Measurements from ENCODE around the gene CSMD2.

The CSMD2 gene

DNA sequence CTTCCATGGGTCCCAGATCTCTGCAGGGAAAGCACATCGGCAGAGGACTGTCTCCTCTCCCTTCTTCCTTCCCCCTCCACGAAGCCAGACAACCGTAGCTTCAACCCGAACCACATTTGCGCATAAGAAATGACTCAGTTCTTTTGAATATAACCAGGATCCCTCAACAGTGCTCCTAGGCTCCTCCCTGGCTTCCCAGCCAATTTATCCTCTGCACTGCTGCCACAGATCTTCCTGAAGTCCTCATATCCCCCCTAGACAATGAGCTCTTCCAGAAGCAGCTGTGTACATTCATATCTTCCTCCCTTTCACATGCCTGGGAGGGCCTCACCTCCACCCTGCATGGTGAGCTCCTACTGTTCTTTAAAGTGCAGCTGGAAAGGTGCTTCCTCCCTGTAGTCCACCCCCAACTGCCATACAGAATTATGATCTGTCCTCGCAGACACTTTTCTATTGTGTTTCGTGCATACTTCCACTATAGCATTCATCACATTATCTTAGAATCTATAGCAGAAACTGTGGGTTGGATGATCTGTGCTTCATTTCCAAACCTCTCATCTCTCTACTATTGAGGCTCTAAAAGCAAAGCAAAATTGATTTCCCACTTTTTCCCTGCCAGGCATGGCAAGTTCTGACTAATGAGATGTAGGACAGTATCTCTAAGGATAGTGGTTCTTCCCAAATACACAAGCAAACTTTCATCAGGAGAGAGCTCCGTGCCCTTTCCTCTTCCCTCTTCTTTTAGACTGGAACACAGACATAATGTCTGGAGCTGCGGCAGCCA is 480.4 kb downstream of the CSMD2 start:
- DNase-seq (ENCODE audit: low read depth in 2 of 2): no peak

DNA sequence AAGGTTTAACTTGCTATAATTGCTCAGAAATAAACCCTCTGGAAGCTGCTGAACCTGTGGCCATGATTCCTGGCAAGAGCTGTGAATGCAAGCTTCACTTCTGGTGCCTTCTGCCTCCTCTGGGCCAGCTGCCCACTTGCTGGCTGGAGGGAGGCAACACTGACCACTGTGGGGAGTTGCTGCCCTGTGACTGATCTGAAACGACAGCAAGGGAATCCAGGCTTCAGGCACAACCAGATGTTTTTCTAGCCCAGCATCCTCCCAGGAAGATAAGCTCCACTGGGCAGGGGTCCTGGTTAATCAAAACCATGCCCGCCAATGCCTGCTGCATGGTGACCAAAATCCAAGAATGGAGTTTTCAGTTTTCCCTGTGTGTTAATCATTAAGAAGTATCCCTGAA is 481.1 kb downstream of the CSMD2 start:
- DNase-seq (ENCODE audit: low read depth in 2 of 2): no peak

DNA sequence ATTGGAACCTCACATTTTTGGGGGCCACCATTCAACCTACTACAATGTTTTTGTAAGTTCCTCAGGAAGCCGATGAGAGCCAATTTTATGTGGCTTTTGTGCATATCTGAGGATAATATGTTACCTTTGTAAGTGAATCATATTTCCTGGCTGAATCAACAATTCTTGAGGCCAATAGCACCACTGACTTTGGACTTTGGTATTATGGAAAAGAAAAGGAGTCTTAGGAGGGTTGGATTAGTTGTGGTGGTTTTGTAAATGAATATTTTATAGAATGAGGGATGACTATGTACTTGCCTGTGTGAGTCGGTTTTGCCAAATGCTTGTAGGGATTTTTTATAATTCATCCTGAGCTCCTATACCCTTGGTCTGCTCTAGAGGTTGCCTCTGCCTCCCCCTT is 482.7 kb downstream of the CSMD2 start:
- no peak for DNase-seq (ENCODE audit: low read depth in 2 of 2)

DNA sequence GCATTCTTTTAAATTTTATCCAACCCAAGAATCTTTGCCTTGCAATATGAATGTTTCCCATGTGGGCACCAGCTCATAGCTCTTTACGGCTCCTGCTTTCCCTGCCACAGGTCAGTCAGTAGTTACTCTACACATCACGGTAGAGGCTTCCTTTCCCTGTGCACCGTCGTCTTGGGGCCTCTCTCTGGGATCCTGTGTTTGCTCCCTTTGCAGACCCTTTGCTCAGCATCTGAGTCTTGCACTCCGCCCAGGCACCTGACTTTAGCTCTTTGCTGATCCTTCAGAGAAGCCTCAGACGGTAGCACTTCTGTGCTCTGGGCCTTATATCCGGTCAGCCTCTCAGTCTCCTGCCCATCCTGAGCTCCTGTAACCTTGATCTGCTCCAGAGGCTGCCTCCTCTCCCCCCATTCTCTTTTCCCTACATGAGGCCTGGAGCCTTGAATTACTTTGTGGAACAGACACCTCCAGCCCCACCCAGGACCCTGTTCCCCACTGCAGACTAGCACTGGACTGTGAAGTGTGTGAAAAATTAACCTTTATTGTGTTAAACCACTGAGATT is 484.7 kb downstream of the CSMD2 start:
- DNase-seq (ENCODE audit: low read depth in 2 of 2): no peak

DNA sequence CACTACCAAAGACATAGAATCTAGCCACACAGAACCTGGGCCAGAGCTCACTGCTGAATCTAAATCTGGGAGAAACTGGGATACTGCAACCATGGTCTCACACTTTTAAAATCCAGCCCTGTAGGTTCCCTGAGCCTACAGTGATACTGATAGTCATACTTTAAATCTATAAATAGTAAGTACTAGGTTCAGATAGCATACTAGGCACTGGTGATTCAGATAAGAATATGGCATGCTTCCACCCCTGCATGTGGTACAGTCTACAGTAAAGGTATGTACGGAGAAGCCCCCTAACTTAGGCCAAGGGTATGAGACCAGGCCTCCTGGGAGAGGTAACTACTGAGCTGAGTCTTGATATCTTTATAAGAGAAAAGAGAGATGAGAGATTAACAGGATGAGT is 494.5 kb downstream of the CSMD2 start:
- DNase-seq (ENCODE audit: low read depth in 2 of 2): no peak

DNA sequence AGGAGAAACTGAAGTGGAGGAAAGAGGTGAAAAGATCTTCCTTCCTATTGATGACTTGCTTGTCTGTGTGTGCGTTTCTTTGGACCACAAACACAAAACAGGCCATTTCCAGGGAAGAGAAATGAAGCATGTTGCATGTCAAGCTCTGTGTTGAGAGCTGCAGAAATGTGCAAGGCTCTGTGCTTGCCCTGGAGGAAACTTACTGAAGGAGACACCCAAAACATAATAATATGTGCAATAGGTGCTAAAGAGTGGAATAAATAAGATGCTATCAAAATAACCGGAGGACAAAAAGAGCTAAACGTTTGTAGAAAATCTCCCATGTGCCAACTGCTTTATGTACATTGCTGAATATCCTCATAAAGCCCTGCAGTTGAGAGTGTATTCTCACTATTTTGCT is 496.3 kb downstream of the CSMD2 start:
- no peak for DNase-seq (ENCODE audit: low read depth in 2 of 2)

DNA sequence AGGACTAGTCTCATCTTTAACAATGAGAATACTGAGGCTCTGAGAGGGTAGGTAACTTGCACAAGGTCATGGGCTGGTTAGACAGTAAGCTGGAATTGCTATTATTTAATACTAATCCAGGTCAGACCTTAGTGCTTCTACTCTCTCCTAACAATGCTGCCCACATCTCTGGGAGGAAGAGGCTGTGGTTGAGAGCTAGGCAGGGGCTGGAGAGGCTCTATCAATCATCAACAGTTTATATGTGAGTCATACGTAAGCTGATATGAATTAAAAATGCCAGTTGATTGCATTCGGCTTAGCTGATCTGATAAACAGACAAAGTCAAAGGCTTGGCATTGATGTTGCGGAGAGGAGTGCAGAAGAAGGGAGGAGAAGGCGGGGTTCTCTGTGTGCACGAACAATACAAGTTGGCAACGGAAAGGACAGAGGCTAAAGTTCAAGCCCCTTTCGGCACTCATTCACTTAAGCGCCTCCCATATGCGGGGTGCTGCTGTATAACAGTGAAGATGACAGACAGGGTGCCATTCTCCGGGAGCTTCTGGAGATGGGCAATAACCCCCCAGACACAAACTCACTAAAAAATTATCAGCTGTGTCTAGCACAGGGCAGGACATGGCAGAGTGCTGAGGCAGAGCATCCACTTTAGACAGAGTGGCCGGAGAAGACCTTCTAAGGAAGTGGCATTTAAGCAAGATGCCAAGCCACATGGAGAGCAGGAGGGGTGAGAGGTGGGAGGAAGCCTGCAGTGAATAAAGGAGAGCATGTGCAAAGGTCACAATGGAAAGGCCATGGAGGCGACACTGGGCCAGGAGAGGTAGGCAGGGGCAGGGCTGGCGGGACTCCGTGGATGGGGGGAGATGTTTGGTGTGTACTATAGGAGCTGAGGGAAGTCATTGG is 497.4 kb downstream of the CSMD2 start:
- no peak for DNase-seq (ENCODE audit: low read depth in 2 of 2)

DNA sequence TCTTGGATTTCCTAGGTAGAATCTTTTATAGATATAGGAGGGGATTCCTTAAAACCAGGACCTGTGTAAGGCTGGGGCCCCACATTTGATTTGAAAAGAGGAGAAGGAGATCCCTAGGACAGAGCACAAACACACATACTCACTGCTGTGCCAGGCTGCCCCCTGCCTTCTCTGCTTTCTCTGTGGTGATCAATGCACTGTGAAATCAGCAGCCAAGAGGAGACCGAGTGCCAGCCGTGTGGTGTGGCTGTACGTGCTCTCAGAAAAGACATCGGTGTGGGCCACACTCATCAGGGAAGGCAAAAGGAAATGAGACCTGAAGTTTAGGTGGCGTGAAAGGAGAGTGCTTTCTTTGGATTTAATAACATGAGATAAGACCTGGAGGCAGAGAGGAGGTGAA is 498.4 kb downstream of the CSMD2 start:
- DNase-seq (ENCODE audit: low read depth in 2 of 2): no peak

DNA sequence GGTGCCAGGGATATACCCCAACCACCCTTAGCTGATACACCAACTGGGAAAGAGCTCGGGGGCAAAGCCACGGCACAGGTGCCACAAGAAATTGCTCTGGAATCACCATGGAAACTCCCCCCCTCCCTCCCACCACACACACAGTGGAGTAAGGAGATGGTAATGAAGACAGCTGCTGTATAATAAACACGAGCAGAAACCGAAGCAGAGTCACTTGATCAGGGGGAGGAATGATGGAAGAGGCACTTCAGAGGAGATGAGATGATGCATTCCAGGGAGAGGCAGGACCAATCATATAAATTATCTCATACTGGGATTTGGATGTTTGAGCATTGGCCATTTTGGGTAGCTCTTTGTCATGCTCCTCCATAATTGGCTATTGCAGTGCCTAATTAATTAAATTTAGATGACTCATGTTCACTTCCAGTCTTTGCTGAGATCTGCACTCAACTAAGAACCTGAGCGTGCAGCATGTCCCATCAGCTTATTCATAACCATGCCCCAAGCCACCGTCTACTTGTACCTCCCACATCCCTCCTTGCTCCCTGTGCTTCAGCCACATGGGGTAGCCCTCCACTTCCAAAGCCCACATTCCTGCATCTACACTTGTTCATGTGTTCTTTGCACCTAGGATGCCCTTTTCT is 503.1 kb downstream of the CSMD2 start:
- DNase-seq (ENCODE audit: low read depth in 2 of 2): no peak

DNA sequence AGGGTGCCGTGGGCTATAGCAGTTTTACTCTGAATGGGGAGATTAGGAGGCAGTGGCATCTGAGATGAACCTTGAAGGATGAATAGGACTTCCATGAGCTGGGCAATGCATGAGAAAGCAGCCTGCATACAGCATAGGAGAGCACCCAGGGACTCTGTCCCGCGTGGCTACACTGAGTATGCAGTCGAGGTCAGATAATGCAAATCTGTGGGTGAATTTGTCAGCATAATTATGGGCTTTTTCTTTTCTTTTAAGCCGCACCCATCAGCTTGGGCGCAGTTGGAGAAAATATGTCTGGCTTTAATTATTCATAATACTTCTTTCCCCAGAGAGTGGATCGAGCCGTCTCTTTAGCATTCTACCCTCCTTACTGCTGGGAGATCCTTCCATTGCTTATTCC is 504.1 kb downstream of the CSMD2 start:
- no peak for DNase-seq (ENCODE audit: low read depth in 2 of 2)

DNA sequence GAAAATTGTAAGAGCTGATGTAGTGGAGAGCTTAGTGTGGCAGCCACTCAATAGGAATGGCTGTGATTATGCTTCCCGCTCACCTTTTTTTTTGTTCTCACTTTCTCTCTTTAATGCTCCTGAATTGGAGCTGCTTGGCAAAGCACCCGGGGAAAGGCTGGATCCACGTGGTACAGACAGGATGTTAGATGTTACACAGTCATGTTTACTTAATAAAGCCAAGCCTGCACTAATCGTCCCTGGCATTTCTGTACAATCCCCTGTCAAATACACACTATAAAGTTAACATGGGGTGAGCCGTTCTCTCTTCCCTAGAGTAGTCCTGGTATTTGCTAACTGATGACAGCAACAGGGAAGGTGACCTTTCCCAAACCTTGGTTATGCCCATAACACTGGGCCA is 504.8 kb downstream of the CSMD2 start:
- DNase-seq (ENCODE audit: low read depth in 2 of 2): no peak

DNA sequence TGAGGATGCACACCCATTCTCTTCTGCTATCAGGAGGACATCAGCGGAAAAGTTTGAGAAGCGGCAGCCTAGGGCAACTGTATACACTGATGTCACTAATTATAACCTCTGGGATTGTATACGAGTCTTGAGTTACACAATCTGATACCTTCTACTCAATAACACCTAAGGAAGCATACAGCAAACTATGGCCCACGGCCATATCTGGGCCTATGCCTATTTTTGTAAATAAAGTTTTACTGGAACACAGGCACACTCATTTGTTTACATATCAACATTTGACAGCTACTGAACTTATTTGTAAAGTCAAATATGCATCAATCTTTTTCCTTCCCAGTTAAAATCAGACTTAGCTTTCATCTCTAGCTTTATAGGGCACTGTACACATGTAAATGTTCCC is 505.4 kb downstream of the CSMD2 start:
- DNase-seq (ENCODE audit: low read depth in 2 of 2): no peak

DNA sequence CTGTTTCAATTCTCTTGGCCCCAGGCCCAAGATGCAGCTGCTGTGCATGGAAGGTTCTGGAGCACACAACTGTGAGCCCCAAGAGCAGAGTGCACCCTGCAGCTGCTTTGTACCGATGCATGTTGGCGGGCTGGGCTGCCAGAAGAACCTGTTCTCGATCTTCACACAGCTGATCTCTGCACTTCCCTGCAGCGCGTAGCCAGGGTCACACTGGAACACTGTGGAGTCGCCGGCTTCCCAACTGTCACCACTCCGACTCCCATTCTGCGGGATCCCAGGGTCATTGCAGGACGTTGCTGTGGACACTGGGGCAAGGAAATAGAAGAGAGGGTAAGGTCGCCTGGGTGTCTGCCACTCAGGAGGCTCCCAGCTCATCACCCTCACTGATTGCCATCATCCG is 507.2 kb downstream of the CSMD2 start:
- no peak for DNase-seq (ENCODE audit: low read depth in 2 of 2)

DNA sequence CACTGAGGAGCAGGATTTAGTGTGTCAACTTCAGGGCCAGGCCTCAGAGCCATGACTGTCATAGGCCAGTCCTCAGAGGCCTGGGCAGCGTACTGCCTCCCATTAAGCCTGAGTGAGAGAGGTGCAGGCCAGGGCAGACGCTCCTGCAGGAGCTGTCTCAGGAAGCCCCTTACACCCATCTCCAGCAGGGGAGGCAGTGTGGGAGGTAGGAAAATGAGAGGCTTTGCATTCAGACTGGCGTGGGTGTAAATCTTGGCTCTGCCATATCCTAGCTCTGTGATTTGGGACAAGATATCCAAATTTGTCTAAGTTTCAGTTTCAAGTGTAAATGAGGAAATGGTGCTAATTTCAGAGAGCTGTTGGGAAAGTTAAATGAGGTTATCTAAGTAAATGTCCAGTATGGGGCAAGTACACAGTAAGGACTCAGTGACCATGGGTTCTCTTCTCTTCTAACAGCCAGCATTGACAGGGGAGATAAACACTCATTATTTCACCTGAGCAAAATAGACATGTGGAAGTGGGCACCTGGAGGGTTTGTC is 508.5 kb downstream of the CSMD2 start:
- DNase-seq (ENCODE audit: low read depth in 2 of 2): no peak

DNA sequence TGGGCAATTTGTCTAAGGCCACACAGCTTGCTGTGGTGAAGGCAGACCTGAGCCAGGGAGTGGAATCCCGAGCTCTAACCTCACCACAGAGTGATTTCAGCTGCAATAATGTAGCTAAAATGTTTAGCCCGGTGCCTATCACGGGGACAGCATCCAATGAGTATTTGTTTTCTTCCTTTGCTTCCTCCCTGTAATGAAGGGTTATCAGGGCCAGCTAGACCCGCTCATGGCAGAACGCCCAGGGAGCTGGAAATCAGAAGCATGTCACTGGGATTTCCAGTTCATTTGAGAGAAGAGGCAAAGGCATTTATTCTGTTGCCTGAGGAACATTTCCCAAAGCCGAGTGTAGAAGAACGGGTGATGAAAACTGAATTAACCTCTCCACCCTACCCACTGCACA is 509.5 kb downstream of the CSMD2 start:
- no peak for DNase-seq (ENCODE audit: low read depth in 2 of 2)

DNA sequence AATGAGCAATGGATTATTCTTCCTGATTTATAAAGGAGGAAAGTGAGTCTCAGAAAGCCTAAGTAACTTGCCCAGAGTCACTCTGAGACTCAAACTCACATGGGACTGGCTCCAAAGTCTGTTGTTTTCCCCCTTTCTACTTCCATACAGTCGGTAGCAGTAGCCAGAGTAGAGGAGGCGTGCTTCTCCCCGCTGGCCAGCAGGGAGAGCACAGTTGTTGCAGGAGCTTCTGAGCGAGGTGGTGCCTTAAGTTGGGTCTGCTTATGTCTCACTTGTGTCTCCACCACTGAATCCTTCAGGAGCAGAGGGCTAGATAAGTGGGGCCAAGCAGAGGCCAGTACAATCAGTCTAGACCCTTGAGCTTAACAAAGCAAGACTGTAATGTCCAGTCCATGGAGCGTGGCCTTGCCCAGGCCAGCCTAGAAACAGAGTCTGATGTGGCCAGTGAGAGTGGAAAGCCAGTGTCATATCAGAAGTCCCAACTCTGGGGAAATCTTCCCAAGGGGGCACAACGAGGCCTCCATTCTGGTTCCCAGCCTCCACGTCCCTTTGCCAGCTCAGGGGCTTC is 510.7 kb downstream of the CSMD2 start:
- DNase-seq (ENCODE audit: low read depth in 2 of 2): no peak

DNA sequence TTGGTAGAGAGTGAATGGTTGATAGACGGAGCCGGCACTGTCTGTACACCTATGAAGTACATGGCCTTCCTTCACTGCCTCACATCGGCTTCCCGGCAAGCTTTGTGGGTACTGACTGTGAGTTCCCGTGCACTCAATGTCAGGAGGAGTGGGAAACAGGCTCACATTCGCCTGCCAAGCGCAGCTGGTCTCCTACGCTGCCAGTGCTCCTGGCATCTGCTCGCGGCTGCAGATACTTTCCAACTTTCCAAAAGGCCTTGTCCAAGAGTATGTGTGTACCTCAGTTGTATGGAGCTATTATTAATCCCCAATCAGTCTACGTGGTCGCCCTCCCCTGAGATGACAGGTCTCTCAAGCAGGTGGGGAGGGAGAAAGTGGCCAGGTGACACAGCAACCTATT is 511.8 kb downstream of the CSMD2 start:
- no peak for DNase-seq (ENCODE audit: low read depth in 2 of 2)

DNA sequence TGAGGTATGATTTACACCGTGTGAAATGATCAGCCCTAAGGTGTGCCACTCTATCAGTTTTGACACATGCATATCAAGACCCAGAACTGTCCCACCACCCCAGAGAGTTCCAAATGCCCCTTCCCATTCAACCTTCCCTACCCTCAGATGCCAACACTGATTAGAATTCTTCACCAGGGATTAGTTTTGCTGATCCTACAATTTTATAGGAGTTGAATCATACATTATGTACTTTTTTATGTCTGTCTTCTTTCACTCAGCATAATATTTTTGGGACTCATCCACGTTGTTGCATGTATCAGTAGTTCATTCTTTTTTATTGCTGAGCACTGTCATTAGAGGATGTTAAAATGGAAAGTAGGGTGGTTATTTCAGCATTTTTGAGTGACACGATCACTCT is 514.3 kb downstream of the CSMD2 start:
- DNase-seq (ENCODE audit: low read depth in 2 of 2): no peak

DNA sequence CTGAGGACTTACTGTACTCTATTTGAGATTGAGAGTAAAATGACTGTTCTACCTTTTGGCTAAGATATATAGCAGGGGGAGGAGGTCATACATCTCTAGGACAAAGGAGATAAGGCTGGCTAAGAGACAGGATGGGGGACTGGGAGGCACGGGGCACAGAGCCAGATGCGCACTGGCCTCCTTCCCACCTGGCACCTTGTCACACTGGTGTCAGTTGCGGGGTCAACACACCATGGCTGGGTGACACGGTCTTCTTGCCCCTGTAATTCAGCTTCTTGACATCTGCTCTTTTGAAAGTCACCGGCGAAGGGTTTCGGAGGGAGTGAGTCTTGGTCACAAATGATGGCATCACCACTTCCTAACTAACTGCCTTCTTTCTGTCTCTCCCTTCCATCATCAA is 515.3 kb downstream of the CSMD2 start:
- no peak for DNase-seq (ENCODE audit: low read depth in 2 of 2)

DNA sequence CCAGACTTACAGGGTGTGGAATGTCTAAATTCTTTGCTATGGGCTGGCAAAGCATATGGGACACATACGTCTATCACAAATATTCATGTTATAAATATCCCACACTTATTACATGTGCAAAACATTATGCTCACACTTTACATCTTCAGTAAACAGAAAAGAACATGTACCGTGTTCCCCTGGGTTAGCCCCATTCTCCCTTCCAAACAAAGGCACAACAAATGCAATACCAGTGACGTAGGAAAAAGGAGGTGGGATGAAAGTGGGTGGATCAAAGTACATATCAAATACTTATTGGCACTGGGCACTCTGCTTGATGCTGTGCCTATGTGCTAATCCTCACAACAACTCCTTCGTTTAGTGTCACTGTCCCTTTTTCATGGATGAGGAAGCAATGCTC is 521.8 kb downstream of the CSMD2 start:
- no peak for DNase-seq (ENCODE audit: low read depth in 2 of 2)

DNA sequence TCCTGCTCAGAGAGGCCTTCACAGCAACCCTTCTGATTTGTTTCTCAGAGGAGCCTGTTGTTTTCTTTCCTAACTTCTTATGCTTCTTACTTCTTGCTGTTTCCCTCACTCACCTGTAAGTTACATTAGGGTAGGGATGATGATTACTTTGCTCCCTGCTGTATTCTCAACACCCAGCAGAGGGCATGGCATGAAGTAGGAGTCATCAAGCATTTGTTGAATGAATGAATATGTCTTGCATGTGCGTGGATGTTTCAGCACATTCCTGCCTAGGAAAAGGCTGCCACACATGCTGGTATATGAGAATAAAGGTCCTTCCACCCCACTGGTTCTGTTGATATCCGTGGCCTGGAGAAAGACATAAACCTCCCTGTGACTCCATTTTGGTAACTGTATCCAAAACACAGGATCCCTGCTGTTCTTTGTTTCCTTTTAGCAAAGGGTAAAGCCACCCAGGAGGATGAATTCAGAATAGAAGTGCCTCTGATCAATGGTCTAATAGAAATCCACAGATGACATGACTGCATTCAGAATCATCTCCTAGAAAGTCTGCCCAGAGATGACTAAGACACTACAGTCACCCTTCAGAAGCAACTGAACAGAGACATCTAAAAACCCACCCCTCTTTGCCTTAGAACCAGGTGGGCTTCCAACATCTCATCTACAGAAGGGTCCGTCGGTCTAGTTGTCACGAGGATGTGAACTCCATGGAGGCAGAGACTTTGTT is 523.8 kb downstream of the CSMD2 start:
- no peak for DNase-seq (ENCODE audit: low read depth in 2 of 2)
